Measurements from ENCODE around the gene CRLF2. TPM values are rescaled to one million over a fixed set of nuclear protein-coding genes. Genes with fewer than 3 reads are reported as not detected.

CRLF2 gene
- total and polyA plus RNA-seq, 2 donors (not counting 3 experiments of a cell fraction or from before 2014, with no cell fraction given), result not detected

DNA sequence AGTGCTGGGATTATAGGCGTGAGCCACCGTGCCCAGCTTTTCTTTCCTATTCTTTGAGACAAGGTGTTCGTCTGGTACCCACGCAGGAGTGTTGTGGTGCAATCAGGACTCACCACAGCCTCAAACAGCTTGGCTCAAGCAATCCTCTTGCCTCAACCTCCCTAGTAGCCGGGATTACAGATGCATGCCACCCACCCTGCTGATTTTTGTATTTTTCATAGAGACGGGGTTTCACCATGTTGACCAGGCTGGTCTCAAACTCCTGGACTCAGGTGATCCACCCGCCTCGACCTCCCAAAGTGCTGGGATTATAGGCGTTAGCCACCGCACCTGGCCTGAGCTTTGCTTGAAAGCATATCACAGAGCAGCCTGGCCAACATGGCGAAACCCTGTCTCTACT lies 1.5 kb upstream of the CRLF2 start:
- Histone ChIP-seq H3K4me2 (ENCODE audit: insufficient read depth, low read length) (no peak overlapping the region), H3K79me2 (ENCODE audit: control insufficient read depth, insufficient read depth, low read length) (no peaks in the 10 kb centered on the region), H3K27me3 (ENCODE audit: control insufficient read depth in 2 of 2, insufficient read depth in 2 of 2, low read length in 2 of 2) (no peaks in the 10 kb centered on the region), H4K20me1 (replicated peaks; ENCODE audit: control insufficient read depth, extremely low read depth, insufficient read depth, low read length) (no peaks in the 10 kb centered on the region), H3K9me1 (replicated peaks; ENCODE audit: control insufficient read depth, extremely low read depth, insufficient read depth, low read length) (no peaks in the 10 kb centered on the region), H3K36me3 (ENCODE audit: control insufficient read depth in 2 of 2, extremely low read depth in 1 of 2, insufficient read depth in 2 of 2, low read length in 2 of 2) (no peaks in the 10 kb centered on the region), H3K27ac (ENCODE audit: insufficient read depth, low read depth, low read length) (no peak overlapping the region), H3K9ac (replicated peaks; ENCODE audit: extremely low read depth, insufficient read depth, low read length) (no peak overlapping the region), H3K4me3 (replicated peaks in 1 of 3; ENCODE audit: insufficient read depth in 1 of 3, low read depth in 1 of 3, low read length in 3 of 3) (no peak overlapping the region), H2AFZ (ENCODE audit: low read depth, low read length) (no peak overlapping the region), H3K4me1 (ENCODE audit: control insufficient read depth, extremely low read depth, insufficient read depth, low read length) (no peaks in the 10 kb centered on the region), H3K9me3 (replicated peaks; ENCODE audit: control insufficient read depth, insufficient read depth, low read length) (no peaks in the 10 kb centered on the region)
- TF ChIP-seq, protein P1, sequence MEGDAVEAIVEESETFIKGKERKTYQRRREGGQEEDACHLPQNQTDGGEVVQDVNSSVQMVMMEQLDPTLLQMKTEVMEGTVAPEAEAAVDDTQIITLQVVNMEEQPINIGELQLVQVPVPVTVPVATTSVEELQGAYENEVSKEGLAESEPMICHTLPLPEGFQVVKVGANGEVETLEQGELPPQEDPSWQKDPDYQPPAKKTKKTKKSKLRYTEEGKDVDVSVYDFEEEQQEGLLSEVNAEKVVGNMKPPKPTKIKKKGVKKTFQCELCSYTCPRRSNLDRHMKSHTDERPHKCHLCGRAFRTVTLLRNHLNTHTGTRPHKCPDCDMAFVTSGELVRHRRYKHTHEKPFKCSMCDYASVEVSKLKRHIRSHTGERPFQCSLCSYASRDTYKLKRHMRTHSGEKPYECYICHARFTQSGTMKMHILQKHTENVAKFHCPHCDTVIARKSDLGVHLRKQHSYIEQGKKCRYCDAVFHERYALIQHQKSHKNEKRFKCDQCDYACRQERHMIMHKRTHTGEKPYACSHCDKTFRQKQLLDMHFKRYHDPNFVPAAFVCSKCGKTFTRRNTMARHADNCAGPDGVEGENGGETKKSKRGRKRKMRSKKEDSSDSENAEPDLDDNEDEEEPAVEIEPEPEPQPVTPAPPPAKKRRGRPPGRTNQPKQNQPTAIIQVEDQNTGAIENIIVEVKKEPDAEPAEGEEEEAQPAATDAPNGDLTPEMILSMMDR (IDR thresholded peaks at IDR 0.05; ENCODE audit: extremely low read depth in 1 of 2, insufficient read depth in 1 of 2, low read depth in 1 of 2, low read length in 2 of 2), result no peak
- TF ChIP-seq JUN (IDR thresholded peaks at IDR 0.05; ENCODE audit: borderline replicate concordance, insufficient read depth, insufficient read length, low read depth) (no peak), POLR2AphosphoS5 (IDR thresholded peaks at IDR 0.05; ENCODE audit: insufficient read depth, low read depth, low read length) (no peak), POLR2A (IDR thresholded peaks at IDR 0.05; ENCODE audit: low read depth, low read length) (no peak), MYC (IDR thresholded peaks at IDR 0.05; ENCODE audit: low read depth, low read length) (no peak), EZH2 (IDR thresholded peaks at IDR 0.05; ENCODE audit: borderline replicate concordance, low read depth, low read length, severe bottlenecking) (no peak), FOS (IDR thresholded peaks at IDR 0.05; ENCODE audit: borderline replicate concordance, insufficient read depth, low read length) (no peak), GATA2 (IDR thresholded peaks at IDR 0.05; ENCODE audit: insufficient read depth, insufficient read length, low read depth, low read length) (no peak)
- TF ChIP-seq, protein P2, sequence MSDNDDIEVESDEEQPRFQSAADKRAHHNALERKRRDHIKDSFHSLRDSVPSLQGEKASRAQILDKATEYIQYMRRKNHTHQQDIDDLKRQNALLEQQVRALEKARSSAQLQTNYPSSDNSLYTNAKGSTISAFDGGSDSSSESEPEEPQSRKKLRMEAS (IDR thresholded peaks at IDR 0.05; ENCODE audit: insufficient read depth, insufficient read length), result no peak
- no TSS peak for BruUV-seq (replicated peaks)
- ChIA-PET CTCF (no interaction called here), POLR2A (no interaction called here)
- intact Hi-C loops (cut with micrococcal nuclease) (no loop called here), dilution Hi-C loops (cut with MboI; ENCODE audit: extremely low pct_ligation_motif_present, low sequenced_read_pairs) (no loop called here)
- no peak for FAIRE-seq
- DNase-seq (ENCODE audit: low read depth, low spot score), result no peak
